WI38 (cell line): Measurements from ENCODE around the gene UGT1A10.

Experiments
- H3K4me3 ChIP-seq: 2 replicates; pipeline ENCODE4 v1.5.1; 2011; ENCODE audit warnings: low read depth, mild to moderate bottlenecking, control low read depth, low read length
- CTCF ChIP-seq: IDR thresholded peaks from 2 replicates; pipeline ENCODE4 v1.5.1; 2012; ENCODE audit warnings: low read depth, mild to moderate bottlenecking, control low read depth, low read length

Gene UGT1A10

GRCh38 chr2:233817361-233817911 is 181.2 kb downstream of the UGT1A10 start:
- no peak overlapping the region for H3K4me3 ChIP-seq
- no peak for TF ChIP-seq CTCF

- TF ChIP-seq CTCF: no peak
- H3K4me3 ChIP-seq: no peak overlapping the region
Observed at GRCh38 chr2:233817995-233818638, 181.9 kb downstream of the UGT1A10 start.

GRCh38 chr2:233818639-233819621 is 182.7 kb downstream of the UGT1A10 start:
- no peak for TF ChIP-seq CTCF

GRCh38 chr2:233819884-233820773 is 183.9 kb downstream of the UGT1A10 start:
- no peak overlapping the region for H3K4me3 ChIP-seq
- TF ChIP-seq CTCF: no peak

More at GRCh38 chr2:233818639-233819621, 182.7 kb downstream of the UGT1A10 start:
- H3K4me3 ChIP-seq: no peak overlapping the region

GRCh38 chr2:233820774-233821105 is 184.5 kb downstream of the UGT1A10 start:
- H3K4me3 ChIP-seq: no peak overlapping the region
- no peak for TF ChIP-seq CTCF

GRCh38 chr2:233821196-233821595 is 184.9 kb downstream of the UGT1A10 start:
- TF ChIP-seq CTCF: no peak
- no peak overlapping the region for H3K4me3 ChIP-seq
